Right renal cortex interstitium (tissue), 3 donors: ENCODE data around the gene SDR42E2. TPM values are rescaled to one million over a fixed set of nuclear protein-coding genes. Genes with fewer than 3 reads are reported as not detected.

Experiments
- DNase-seq, 3 donors: peaks; one replicate each; pipeline ENCODE4 v3.0.0-alpha.2; 2013; ENCODE audit warnings: low read depth in 3 of 3, low spot score in 2 of 3
- polyA plus RNA-seq, 3 donors: library from polyadenylated mRNA; unstranded; fragments of 120-200 nt; gene quantifications; one replicate each; pipeline ENCODE4 v1.2.1, GENCODE V29; 2013; ENCODE audit not compliant: insufficient read length in 3 of 3

Gene SDR42E2
- polyA plus RNA-seq, 3 donors = 0.11 to 0.16 (median 0.15) TPM

DNA sequence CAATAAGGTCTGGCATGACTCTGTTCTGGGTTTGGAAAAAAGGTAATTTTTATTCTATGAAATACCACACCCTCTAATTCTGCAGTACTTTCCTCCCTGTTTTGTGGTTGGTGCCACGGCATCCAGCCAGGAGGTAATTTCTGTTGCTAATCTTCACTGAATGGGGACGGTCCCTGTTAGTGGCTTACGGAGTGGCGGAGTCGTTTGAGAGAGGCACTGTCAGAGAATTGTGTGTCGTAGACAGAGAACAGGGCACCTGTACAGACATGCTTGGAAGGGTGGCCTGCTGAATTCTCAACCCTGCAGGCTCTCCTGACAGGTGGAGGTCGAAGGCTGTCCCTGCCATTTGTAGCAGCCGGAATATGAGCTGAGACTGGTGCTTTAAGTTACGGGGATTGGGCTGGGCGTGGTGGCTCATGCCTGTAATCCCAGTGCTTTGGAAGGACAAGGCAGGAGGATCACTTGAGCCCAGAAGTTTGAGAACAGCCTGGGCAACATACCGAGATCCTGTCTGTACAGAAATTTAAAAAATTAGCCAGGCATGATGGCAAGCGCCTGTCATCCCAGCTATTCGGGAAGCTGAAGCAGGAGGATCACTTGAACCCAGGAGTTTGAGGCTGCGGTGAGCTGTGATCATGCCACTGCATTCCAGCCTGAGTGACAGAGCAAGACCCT is 77.0 kb downstream of the SDR42E2 start:
- no peak for DNase-seq

- DNase-seq = no peak
These were observed 77.9 kb downstream of the SDR42E2 start for GRCh38 chr16:22240023-22240710.

Other genes with a start within 250 kb of the SDR42E2 start
- gene UQCRC2, start 209.1 kb upstream of the SDR42E2 start, polyA plus RNA-seq = 100 to 1,000 TPM; 314 to 351 (median 316) TPM
- under 1 TPM; 0.24 to 0.39 (median 0.31) TPM for gene PDZD9, start 161.4 kb upstream of the SDR42E2 start, polyA plus RNA-seq
- 10 to 100 TPM; 18.1 to 18.6 (median 18.4) TPM for gene MOSMO, start 154.4 kb upstream of the SDR42E2 start, polyA plus RNA-seq
- 1 to 10 TPM; 1.6 TPM for gene VWA3A, start 70.0 kb upstream of the SDR42E2 start, polyA plus RNA-seq
- 10 to 100 TPM; 10.0 to 12.0 (median 10.5) TPM for gene EEF2K, start 43.8 kb downstream of the SDR42E2 start, polyA plus RNA-seq
- 10 to 100 TPM; 46.0 to 50.5 (median 49.9) TPM for gene POLR3E, start 134.9 kb downstream of the SDR42E2 start, polyA plus RNA-seq
- 10 to 100 TPM; 33.3 to 35.0 (median 34.3) TPM for gene CDR2, start 212.1 kb downstream of the SDR42E2 start, polyA plus RNA-seq